NOMO-1 (cell line): ENCODE data around the gene CTNNA2.
A peak's percentile ranks its signal among the peaks of the same experiment; 100 is the strongest.

ENCODE experiments used
- DNase-seq, 2 experiments: peaks; one replicate each; lab custom pipeline; 2025; ENCODE audit not compliant: unreplicated experiment in 2 of 2; lab: John Stamatoyannopoulos, UW

Gene CTNNA2

GRCh38 chr2:79910643-79911042, 397.8 kb downstream of the CTNNA2 start:
- no peak for DNase-seq

DNA sequence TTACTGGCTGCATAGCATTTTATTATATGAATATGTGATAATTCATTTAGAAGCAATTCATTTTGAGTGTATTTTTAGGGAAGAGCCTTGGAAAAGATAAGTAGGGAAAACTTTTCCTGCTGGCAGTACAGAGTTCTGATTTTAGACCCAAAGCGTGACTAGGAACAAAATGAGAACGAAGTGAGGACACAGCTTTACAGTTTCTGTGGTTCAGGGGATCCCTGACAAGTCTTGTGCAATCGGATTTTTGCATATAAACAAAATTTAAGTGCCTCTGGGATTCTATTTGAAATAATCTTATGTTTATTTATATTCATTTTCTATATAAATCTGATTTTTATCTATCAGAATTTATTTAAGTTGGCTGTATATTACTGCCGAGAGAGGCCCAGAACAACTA, 402.6 kb downstream of the CTNNA2 start:
- DNase-seq = no peak

- DNase-seq = no peak
Observed at GRCh38 chr2:79916285-79916684, 403.4 kb downstream of the CTNNA2 start.

- no peak for DNase-seq
Observed at GRCh38 chr2:79920512-79921076, 407.7 kb downstream of the CTNNA2 start.

GRCh38 chr2:79929624-79930023, 416.8 kb downstream of the CTNNA2 start:
- DNase-seq = no peak

GRCh38 chr2:79935046-79935732, 422.3 kb downstream of the CTNNA2 start:
- no peak for DNase-seq

DNA sequence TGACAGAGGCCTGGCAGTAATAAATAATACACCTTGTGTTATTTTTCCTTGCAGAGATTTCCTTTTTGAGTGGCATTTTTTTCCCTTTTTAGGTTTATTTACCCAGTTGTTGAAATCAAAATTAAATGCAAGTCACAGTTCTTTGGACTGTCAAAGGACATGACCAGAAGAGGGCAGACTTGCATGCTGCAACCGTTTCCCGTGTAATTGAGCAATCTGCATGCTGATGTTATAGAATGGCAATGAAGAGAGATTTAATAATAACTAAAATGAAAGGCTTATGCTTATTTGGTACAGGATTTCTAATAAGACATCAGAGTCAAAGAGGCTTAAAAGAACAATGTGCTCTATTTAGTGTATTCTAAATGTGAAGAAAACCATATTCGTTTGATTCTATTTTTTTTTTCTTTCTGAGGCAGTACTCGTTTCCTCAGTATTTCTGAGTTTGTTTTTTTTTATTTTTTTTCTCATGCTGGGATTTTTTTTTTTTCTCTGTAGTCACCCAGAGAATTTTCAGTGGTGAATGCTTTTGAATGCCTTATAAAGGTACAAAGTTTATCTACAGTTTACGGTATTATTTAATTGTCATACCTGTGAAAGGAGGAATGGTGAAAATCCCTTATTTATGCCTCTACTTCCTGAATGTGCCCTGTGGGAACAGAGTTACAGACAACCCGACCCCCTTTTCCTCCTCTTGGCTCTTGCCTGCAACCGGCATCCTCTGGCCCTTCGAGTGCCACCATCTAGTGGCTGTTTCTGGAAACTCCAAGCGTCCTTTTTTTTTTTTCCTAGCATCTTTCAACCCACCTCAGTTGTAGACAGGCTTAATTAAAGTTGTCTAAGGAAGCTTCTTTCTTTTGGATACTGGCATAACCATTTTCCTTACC, 423.2 kb downstream of the CTNNA2 start:
- DNase-seq = peak; percentile 60 to 66

GRCh38 chr2:79936715-79937114, 423.9 kb downstream of the CTNNA2 start:
- DNase-seq = no peak

- no peak for DNase-seq
Observed at GRCh38 chr2:79938648-79939047, 425.8 kb downstream of the CTNNA2 start.

- no peak for DNase-seq
Observed at GRCh38 chr2:79940364-79940763, 427.5 kb downstream of the CTNNA2 start.

DNA sequence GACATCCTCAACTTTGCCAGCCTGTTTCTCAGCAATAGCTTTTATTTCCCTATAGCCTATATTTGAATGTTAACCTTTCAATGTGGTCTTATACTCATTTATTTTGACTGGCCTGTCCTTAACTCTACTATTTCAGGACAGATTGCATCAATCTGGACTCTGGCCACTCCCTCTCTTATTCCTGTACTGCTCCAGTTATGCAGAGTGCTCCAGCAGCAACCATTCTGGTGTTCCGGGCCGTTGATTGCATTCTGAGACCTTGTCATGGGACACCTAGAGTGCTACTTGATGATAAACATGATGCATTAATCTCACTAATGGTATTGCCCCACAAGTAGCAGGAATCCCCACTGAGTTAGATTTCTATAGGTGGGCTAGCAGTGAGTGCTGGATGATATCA, 428.3 kb downstream of the CTNNA2 start:
- DNase-seq = no peak

- no peak for DNase-seq
Observed at GRCh38 chr2:79944205-79944604, 431.4 kb downstream of the CTNNA2 start.

DNA sequence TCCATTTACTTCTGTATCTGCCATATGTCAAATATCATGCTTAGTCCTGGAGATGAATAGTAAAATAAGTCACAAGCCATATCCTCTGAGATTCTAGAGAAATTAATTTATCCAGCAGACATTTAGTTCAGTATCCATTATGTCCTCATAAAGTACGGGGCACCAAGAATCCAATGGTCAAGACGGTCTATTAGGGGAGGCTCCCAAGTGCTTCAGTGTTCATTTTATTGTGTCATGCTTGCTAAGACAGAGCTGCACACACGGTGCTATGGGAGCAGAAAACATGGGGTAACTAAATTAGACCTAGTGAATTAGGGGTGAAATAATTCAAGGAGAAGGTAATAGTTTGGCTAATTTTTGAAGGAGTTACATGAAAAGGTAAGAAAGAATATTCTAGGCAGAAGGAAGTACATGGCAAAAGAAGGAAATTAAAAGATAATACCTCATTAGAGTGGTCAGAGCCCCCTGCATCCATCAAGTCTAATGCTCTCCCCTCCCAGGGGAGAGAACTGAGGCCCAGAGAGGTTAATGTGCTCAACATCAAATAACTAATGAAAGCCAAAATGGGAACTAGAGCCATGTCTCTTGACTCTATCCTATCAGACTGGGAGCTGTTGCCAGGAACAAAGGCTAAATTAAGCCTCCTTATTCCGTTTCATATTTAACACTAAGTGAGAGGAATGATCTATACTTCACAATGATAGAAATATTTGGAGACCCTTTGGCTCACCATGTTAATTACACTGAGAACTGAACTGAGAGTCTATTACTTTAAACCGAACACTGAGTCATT, 433.0 kb downstream of the CTNNA2 start:
- no peak for DNase-seq

GRCh38 chr2:79947751-79948150, 434.9 kb downstream of the CTNNA2 start:
- DNase-seq = no peak

DNA sequence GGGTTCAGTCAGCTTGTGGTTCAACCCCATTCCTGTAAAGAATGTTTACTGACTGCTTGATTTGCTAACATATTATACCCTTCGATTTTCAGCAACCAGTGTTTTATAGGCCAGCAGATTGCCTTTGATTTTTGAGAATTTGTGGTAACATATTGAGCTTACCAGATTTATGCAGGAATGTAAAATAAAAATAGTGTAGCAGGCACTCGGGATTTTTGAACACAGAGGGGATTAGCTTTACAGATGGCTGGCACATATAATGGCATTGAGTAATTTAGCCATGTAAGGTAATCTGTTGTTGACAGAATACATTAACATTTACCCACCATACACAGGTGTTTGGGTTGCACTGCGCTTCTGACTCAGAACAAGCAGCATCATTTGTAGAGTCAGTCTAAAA, 437.7 kb downstream of the CTNNA2 start:
- DNase-seq = no peak

GRCh38 chr2:79952616-79953015, 439.8 kb downstream of the CTNNA2 start:
- no peak for DNase-seq

- no peak for DNase-seq
Observed at GRCh38 chr2:79960035-79960434, 447.2 kb downstream of the CTNNA2 start.

DNA sequence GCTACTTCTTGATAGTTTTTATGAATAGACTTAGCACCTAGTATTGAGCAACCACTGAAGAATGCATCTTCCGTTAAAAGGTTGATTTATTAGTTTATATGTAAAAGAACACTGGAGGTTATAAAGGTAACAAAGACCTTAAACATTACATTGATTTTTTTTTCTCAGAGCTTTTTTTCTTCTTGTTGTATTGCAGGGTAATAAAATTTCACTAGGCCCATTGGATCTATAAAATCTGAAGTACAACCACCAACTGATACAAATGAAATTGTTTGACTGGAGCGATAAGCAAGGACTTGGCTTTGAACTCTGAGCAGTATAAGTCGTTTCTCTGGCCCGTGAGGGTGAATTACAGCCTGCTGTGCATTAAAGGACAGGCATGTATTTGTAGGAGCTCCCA, 447.7 kb downstream of the CTNNA2 start:
- DNase-seq = no peak

GRCh38 chr2:79964966-79965365, 452.1 kb downstream of the CTNNA2 start:
- no peak for DNase-seq

DNA sequence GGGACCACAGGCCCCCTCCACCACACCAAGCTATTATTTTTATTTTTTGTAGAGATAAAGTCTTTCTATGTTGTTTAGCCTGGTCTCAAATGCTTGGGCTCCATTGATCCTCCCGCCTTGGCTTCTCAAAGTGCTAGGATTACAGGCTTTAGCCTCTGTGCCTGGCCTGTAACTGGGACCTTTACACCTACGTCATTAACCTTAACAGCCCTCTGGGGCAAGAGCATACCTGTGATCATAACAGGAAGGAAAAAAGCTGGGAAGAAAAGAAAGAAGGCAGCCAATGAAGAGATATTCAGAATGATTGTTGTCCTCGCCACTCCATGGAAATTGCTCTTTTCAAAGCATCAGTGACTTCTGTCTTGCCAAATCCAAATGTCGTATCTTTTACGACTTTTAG, 453.5 kb downstream of the CTNNA2 start:
- no peak for DNase-seq

- no peak for DNase-seq
Observed at GRCh38 chr2:79966882-79967281, 454.0 kb downstream of the CTNNA2 start.
